DMS53 (cell line): ENCODE measurements around the gene LHX8.

ENCODE experiments used
- DNase-seq: peaks from one replicate; lab custom pipeline; 2025; lab: John Stamatoyannopoulos, UW

LHX8 gene

DNA sequence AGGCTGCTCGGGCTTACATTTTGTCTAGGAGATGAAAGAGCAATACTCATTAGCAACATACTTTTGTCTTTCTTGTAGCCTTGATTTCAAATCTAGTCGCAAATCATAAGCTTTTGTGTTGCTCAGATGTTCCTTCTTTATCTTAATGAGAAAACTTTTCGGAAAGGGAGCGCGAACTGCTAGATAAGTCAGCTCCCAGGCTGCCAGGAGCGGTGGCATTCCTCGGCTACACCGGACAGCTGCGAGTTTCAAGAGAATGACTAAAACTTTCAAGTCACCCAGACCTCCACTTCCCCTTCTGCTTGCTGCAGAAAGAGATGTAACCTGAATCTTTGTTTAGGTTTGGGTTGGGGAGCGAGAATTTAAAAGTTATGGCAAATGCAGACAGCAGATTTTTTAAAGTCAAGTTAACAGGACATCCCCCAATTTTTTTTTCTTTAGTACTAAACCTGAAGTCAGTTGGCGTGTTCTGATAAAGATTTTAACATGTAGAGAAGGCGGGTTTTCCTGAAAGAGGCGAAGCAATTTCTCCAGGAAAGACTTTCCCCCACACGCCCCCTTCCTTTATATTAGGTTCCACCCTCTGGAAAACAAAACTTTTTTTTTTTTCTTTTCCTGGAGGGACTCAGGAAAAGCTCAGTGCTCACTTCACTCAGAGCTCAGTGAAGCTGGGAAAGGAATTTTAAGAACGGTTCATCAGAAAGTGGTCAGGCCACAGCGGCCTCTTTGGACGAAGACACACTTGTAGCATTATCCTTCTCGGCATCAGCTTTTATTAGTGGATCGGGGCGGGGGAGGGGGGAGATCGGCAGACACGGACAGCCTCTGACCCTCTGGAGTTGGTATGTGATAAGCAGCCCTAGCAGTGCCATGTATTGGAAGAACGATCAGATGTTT is at the start of gene LHX8:
Gene LHX8, plus strand, starts transcription at position 639 of the 897 bp plus-strand sequence. CDS start 2,227 bp downstream, outside the sequence.
- DNase-seq, result no peak

DNA sequence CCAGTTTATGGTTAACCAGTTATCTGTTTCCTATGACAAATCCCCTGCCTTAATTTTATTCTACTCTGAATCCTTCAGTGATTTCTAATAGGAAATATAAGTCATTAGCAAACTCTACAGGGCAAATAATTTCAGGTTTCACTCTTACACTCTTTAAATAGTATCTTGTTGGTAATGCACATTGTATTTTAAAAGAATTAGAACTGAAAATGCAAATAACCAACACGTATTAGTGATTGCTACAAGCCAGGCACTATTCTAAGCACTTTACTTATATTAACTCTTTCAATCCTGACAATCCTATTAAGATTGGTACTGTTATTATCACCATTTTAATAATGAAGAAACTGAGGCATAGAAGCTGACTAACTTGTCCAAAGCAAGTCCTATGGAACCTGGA is 48.3 kb upstream of the LHX8 start:
- no peak for DNase-seq

DNA sequence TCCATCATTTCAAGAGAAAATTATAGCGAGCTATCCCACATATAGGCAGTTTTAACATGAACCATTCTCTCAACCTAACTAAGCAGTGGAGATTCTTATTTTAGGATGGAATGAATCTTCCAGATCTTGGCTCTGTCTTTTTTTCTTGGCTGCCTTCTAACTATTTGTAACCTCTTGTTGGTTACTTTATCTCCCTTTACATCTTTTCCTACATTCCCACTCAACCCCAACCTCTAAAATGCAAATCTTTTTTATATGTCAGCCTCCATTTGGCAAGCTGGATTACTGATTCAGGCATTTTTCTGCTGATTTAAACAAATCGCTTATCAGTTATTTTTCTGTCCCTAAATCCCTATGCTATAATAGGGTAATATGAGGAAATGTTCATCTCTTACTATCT is 46.9 kb upstream of the LHX8 start:
- DNase-seq, result no peak

DNA sequence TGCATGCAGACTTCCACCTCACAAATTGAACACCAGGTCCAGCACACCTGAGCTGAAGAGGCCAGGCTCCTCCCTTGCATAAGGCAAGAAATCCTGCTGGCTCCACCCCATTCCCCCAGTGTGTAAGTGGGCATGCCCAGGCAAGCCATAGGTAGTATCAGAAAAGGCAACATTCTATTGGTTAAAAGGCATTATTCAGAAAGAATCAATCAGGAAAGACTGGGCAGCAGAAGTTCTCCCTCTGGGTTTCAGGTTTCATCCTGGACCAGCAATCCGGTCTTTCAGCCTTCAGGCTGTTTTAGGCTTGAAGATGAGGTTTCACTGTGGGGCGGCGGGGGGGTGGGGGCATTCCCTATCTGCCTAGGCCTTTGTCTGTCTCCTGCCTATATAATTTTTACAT is 42.0 kb upstream of the LHX8 start:
- peak; percentile 30 for DNase-seq

DNA sequence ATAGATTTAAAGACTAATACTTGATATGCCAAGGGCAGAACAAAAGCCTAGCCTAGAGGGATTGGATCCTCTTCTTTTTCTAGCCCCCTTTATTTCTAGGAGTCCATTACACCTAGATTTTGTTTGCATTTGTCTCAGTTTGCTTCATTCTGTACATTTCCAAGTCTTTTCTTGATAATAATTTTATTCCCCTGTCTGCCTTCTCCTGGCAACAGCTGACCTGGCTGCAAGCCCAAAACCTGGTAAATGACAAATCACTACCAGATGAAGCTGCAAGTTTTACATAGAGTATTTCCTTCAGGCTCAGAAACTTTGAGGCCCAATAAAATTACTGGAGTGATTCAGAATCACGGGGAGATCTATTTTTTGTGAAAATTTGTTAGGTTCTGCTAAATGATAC is 36.5 kb upstream of the LHX8 start:
- no peak for DNase-seq

DNA sequence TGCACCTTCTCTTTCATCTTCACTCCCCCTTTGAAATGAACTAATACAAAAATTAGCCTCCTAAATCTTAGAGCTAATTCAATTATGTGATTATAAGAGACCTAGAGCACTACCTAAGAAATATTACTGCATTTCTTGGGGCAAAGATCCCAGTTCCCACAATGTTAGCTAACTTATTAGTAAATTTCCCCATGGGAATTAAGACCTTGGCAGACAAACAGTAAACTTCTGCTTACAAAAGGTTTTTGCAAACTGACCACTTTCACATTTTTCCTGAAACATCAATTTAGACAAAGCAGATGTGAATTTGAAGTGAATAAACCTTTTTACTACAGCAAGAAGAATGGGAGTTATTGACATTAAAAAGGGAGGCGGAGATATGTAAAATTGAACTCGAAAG is 34.6 kb upstream of the LHX8 start:
- DNase-seq, result no peak

DNA sequence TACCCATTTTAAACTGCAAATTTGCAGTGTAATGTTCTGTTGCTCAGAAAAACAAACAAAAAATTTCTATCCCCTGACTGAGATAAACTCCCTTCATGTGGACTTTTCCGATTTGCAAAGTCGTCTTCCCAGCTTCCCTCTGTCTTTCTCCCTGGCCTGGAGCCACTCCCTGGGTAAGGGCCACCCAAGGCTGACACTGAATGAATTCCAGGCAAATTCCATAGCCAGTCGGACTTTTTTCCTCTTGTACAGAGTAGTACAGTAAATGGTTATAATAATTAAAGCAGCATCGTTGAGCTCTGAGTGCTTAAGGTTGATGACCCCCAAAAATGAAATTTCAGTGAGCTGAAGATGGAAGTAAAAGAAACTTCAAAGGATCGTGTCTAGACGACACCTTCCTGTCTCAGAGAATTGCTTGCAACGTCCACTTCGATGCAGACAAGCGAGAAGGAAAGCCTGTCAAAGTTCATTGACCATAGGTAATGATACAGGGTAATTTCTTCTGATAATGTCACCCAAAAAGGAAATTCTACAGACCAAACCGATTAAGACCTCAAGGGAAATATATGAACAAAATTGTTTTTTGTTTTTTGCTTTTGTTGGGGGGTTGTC is 33.6 kb upstream of the LHX8 start:
- no peak for DNase-seq

DNA sequence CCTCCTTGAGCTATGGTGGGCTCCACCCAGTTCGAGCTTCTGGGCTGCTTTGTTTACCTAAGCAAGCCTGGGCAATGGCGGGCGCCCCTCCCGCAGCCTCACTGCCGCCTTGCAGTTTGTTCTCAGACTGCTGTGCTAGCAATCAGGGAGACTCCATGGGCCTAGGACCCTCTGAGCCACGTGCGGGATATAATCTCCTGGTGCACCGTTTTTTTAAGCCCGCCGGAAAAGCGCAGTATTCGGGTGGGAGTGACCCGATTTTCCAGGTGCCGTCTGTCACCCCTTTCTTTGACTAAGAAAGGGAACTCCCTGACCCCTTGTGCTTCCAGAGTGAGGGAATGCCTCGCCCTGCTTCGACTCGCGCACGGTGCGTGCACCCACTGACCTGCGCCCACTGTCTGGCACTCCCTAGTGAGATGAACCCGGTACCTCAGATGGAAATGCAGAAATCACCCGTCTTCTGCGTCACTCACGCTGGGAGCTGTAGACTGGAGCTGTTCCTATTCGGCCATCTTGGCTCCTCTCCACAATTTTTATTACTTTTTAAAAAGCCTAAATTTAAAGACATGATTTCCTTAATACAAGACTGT is 21.7 kb upstream of the LHX8 start:
- peak; percentile 71 for DNase-seq

DNA sequence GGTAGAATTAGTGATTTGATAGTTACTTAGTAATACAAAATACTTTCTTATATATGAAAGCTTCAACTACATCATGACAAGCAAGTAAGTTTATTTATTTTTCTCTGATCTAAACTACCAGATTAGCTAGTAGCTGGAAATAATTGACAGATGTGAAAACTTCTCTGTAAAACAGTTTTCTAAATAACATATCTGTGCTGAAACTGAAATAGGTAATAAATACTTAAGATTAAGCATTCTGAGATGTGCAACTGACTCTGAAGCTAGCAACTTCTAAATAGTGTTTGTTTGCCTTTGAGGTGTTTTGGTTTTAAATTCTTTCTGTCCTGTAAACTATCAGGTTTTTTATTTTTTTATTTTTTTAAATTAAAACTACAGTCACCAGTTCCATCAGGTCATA is 18.5 kb upstream of the LHX8 start:
- DNase-seq, result no peak

DNA sequence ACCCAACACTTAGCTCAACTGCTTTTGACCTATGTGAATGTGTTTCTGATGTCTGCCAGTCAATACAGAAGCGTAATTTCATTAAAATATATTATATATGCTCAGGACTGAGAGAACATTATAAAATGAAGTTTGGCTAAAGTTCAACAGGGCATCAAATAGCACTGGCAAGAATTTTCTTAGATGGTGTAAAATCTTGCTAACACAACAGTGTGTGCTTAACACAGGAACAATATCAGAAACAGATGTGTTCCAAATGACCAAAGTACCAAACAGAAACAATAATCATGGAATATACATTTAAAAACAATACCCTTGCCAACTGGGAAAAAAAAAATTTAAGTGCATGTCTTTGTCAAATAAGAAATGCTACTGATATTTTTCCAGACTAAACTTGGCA is 10.4 kb upstream of the LHX8 start:
- no peak for DNase-seq

DNA sequence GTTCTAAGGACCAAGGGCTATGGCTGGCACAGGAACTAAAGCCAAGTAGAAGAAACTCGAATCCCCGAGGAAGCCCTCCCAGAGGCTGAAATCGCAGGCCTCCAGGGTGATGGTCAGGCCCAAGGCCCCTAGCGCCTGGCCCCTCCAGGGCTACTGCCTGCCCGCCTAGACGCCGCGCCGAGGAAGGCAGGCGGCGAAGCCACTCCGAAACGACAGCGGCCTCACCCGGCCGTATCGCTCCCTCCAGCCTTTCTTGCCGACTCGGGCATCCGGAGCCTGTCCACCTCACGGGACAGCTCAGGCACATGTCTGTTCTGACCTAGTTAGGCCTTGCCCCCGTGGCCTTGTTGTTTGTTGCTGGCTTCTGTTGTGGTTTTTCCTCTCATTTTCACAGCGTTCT is 9.7 kb upstream of the LHX8 start:
- DNase-seq, result no peak

DNA sequence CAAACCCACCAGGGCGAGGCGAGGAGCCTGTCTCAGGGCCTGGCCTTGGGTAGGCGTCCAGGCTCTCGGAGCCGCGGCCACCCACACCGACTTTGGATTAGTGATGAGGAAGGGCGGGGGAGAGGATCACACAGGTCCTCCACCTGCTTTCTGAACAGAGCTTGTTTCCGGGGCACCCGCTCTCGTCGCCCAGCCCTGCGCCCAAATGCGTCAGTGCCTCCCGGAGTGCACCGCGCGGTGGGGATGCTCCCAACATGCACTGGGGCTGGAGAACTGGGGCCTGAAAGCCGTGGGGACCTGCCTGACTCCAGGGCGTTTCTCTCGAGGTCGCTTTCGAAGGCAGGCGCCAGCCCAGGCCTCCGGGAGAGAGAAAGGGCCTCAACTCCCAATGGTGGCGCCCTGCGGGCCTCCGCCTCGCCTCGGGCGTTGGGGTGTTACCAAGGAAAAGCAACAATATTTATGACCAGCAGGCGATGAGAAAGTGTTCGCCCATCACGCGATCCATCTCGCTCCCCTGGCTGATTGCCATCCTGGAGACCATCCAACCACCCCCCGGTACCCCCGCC is 8.9 kb upstream of the LHX8 start:
- DNase-seq, result no peak

DNA sequence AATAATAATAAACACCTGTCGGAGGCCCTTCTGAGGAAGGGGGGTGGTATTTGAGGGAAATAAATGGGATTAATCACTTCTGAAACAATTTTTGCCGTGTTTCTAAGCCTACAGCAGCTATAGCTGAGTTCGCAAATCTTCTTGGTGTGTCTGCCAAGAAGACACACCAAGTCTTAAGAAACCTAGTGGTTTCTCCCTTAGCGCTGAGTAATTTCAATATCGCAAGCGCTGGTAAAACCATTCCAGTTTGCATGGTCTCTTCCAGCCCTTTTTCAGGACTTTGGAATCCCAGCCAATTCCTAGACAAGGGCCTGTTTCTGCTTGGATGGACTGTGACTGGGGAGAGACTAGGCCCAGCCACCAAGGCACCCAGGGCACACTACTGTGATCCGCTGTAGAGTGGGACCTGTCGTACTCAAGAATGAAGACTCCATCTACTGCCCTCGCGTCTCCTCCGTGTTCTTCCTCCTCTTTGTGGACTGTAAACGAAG is 7.5 kb upstream of the LHX8 start:
- DNase-seq, result no peak

DNA sequence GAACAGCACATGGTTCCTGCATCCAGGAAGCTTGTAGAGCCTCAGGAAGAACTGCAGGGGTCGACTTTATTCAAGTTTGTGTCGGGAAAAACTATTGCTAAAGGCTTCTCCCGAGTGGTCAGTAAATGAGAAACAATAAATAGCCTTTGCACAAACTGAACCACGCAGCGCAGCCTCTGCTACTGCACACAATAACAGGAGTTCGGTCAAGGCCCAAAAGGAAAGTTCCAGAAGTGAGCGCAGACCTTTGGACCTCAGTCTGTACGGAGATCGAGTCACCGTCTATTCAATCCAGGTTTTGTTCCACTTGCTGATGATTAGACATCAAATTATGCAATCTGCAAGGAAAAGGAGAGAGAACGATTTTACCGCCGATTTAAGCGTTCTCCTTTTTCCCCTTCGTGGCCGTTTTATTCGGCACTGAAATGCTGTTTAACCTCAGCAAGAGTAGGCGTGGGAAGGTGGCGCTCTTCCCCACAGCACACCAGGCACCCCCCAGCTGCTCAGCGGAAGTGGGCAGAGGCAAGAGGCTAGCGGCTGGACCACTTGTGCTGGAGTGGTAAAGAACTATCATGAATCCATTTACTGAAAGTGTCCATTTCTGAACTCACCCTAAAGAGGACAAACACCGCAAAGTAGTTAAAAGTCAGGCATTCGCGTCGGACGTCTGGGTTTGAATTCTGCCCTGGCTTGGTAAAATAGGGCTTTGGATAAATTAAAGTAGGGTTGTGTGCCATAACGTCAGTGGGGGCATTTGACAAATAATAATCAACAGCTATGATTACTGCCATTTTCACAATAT is 6.1 kb upstream of the LHX8 start:
- DNase-seq, result no peak

DNA sequence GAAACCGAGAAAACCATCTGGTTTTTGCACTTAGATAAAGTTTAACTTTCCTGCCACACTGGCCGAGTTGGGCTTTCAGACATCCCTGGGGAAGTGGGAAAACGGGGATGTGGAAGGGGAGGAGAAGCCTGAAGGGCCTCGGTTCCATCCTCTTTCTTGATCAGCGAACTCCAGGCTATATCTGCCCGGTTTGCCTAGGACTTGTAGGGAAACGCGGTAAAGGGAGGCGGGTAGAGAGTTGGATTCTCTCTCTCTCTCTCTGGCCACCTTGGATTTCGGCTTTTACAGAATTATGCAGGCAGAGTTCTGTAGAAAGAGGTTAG is 4.6 kb upstream of the LHX8 start:
- DNase-seq, result no peak

DNA sequence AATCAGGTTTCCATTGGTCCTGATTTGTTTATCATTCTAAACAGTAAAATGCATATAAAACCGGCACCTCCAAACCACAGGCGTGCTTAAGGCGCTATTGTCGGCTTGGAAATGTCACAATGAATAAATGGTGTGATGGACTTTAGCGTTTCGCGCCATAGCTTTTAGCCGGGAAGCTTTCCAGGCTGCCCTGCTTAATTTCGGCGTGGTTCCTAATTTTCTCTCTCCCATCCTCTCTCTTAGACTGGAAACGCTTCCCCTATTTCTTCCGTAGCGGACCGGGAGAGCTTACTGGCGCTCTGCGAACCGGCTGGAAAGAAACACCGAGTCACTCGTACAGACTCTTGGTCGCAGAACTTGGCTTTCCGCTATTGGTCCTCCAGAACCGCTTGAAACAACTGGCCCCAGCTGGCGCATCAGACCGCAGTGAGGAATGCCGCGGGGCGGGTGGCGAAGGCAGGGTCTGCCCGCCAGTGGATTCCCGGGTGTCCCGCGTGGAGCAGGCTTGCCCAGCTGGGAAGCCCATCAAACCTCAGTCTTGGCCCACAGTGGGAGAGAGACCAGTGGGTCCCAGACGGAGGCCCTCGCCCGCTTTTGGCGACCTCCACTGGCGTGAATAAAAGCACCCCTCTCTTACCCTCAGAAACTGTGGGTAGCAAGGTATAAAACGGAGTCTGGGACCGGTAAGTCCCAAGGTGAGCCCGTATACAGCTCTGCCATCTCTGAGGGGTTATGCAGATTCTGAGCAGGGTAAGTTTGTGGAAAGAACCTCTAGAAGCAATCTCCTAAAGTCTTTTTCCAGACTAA is 4.0 kb upstream of the LHX8 start:
- no peak for DNase-seq

DNA sequence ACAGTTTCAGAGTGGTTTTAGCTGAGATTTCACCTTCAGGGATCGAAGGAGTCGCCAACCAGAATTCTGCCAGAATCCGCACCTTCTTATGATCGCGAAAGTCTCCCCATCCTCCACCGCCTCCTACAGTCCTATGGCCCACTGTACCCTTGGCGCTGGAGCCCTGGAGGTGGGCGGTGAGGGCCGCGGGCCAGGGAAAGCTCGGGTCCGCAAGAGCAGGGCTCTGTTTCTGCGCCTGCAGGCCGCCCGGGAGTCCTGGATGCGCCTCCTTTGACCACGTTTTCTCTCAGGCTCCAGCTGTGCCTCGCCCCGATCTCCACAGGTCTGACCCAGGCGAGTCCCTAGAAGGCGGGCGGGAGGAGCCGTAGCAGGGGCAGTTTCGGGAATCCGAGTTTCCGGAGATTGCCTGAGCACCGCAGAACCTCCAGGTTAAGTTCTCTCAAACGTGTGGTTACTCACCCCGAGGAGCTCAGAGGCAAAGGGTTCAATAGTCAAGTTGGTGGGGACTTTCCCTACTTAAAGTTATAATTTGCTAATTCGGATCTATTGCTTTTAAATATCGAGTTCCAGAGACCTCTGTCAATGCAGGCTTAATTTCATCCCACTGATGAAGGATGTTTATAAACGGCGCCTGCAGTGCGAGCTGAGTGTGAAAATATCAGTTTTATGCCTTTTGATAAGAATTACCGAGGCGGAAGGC is 3.2 kb upstream of the LHX8 start:
- DNase-seq, result peak; percentile 42

DNA sequence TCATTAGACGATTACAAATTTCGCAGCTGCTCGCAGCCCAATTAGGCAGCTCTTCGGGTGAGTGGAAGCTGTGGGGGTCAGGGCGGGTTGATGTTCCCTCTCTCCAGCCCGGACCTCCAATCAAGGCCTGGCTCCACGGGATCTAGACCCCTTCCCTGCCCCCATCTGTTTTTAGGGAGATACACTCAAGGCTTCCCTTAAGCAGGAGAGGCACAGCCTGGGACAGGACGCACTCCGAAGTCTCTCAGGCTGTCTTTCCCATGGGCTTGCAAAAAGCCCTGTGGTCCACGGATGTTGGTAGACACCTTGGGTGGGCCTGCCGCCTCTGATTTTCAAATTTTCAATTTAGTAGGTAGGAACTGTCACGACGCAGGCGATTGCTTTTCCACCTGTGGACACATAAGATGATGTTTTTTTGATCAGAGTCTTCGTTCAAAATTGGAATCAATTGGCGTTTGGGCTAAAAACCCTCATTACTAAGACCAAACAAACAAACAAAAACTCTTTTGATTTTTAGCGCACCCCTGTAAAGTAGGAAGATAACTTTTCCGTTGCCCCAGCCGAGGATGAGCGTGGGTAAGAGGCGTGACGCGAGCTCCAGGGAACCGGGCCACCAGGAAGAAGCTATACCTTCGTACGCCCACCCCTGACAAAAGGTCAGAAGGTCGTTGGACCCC is 2.5 kb upstream of the LHX8 start:
- DNase-seq, result no peak

DNA sequence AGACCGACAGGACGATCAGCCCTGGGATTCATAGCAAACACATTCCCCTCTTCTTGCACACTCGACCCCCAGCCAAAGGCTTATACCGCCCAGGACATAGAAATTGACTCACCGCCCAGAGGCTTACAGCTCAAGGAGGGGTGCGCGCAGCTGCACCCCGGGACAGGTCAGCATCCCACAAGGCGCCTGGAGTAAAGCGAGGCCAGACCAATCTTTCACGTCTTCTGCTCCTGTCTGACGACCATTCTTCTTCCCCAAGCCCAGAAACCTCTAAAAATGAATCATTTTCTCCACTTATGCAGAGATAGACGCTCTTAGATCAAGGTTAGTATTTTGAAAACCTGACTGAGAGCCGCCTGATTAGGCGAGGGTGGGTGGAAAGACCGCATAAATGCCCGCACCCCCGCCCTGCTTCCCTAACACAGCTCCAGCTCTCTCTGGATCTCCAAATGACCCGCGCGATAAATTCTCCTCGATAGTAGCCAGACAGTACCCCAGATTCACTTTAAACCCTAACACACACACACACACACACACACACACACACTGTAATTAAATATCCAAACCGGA is 1.9 kb upstream of the LHX8 start:
- peak; percentile 33 for DNase-seq
